ENCODE measurements around the gene CUX1. TPM values are rescaled to one million over a fixed set of nuclear protein-coding genes. Genes with fewer than 3 reads are reported as not detected.
"Not testable (repeated sequence)": the region's sequence is repeated elsewhere in the genome, so short reads cannot be mapped to it uniquely, and the experiment has no call there.

CUX1 gene
- total RNA-seq, 1 experiment from 2014 or later = 34.9 TPM

GRCh38 chr7:101964680-101965452, 147.4 kb downstream of the CUX1 start:
- no peak for DNase-seq (ENCODE audit: extremely low read depth, low read depth)

GRCh38 chr7:101968720-101969466, 151.5 kb downstream of the CUX1 start:
- no peak for DNase-seq (ENCODE audit: extremely low read depth, low read depth)

- DNase-seq (ENCODE audit: extremely low read depth, low read depth) = no peak
These were observed 152.7 kb downstream of the CUX1 start for GRCh38 chr7:101969997-101970585.

- DNase-seq (ENCODE audit: extremely low read depth, low read depth) = no peak
These were observed 153.4 kb downstream of the CUX1 start for GRCh38 chr7:101970801-101971200.

GRCh38 chr7:101971457-101971856, 154.0 kb downstream of the CUX1 start:
- DNase-seq (ENCODE audit: extremely low read depth, low read depth) = no peak

- DNase-seq (ENCODE audit: extremely low read depth, low read depth) = no peak
These were observed 155.2 kb downstream of the CUX1 start for GRCh38 chr7:101972627-101973026.

- DNase-seq (ENCODE audit: extremely low read depth, low read depth) = no peak
These were observed 155.7 kb downstream of the CUX1 start for GRCh38 chr7:101973130-101973529.

GRCh38 chr7:101974393-101974792, 157.0 kb downstream of the CUX1 start:
- no peak for DNase-seq (ENCODE audit: extremely low read depth, low read depth)

- DNase-seq (ENCODE audit: extremely low read depth, low read depth) = no peak
These were observed 157.6 kb downstream of the CUX1 start for GRCh38 chr7:101975046-101975445.

GRCh38 chr7:101976411-101976810, 159.0 kb downstream of the CUX1 start:
- no peak for DNase-seq (ENCODE audit: extremely low read depth, low read depth)

GRCh38 chr7:101977249-101977648, 159.8 kb downstream of the CUX1 start:
- no peak for DNase-seq (ENCODE audit: extremely low read depth, low read depth)

- DNase-seq (ENCODE audit: extremely low read depth, low read depth) = no peak
These were observed 161.3 kb downstream of the CUX1 start for GRCh38 chr7:101978683-101979082.

GRCh38 chr7:101983147-101983811, 165.9 kb downstream of the CUX1 start:
- no peak for DNase-seq (ENCODE audit: extremely low read depth, low read depth)

GRCh38 chr7:101984133-101984879, 166.9 kb downstream of the CUX1 start:
- DNase-seq (ENCODE audit: extremely low read depth, low read depth) = no peak

- no peak for DNase-seq (ENCODE audit: extremely low read depth, low read depth)
These were observed 167.9 kb downstream of the CUX1 start for GRCh38 chr7:101985057-101985902.

- no peak for DNase-seq (ENCODE audit: extremely low read depth, low read depth)
These were observed 168.7 kb downstream of the CUX1 start for GRCh38 chr7:101985903-101986734.

- no peak for DNase-seq (ENCODE audit: extremely low read depth, low read depth)
These were observed 170.1 kb downstream of the CUX1 start for GRCh38 chr7:101987494-101987893.

GRCh38 chr7:101988060-101988459, 170.6 kb downstream of the CUX1 start:
- DNase-seq (ENCODE audit: extremely low read depth, low read depth) = not testable (repeated sequence)

- DNase-seq (ENCODE audit: extremely low read depth, low read depth) = no peak
These were observed 171.1 kb downstream of the CUX1 start for GRCh38 chr7:101988513-101988912.
